H1 (cell line): ENCODE results near the gene PGF. TPM values are rescaled to one million over a fixed set of nuclear protein-coding genes. Genes with fewer than 3 reads are reported as not detected.

ENCODE experiments used
- ASH2L ChIP-seq: fragments of 200-600, 300-600 bp; sonication (generic); IDR thresholded peaks from one replicate; pipeline ENCODE4 v1.7.1; 2017; ENCODE audit warnings: low read length
- CBX5 ChIP-seq: fragments of 300-800, 300-1000 bp; sonication (generic); IDR thresholded peaks from 2 replicates; pipeline ENCODE4 v1.7.1; 2016; ENCODE audit warnings: antibody characterized with exemption, low read length, low read depth
- CREB1 ChIP-seq: IDR thresholded peaks from 2 replicates; pipeline ENCODE4 v1.6.1; 2012; ENCODE audit warnings: inconsistent platforms
- GABPA ChIP-seq: IDR thresholded peaks from 2 replicates; pipeline ENCODE4 v1.6.1; 2011; ENCODE audit warnings: mild to moderate bottlenecking, low read length, moderate library complexity, borderline replicate concordance; ENCODE audit not compliant: insufficient read depth
- JUND ChIP-seq: IDR thresholded peaks from 2 replicates; pipeline ENCODE4 v1.6.1; 2011; ENCODE audit warnings: mild to moderate bottlenecking, improper control_type of control experiment, low read length
- KDM1A ChIP-seq: fragments of 200-600, 300-600 bp; sonication (generic); IDR thresholded peaks from 2 replicates; pipeline ENCODE4 v1.7.1; 2016; ENCODE audit warnings: mild to moderate bottlenecking, low read length, borderline replicate concordance
- NRF1 ChIP-seq: IDR thresholded peaks from 2 replicates; pipeline ENCODE4 v1.6.1; 2011; ENCODE audit warnings: mild to moderate bottlenecking, low read depth, low read length, improper control_type of control experiment
- SRF ChIP-seq: IDR thresholded peaks from 2 replicates; pipeline ENCODE4 v1.6.1; 2011; ENCODE audit warnings: mild to moderate bottlenecking, low read depth, low read length, moderate library complexity
- SUZ12 ChIP-seq: fragments of 200-600 bp; sonication (generic); IDR thresholded peaks from 2 replicates; pipeline ENCODE4 v1.6.1; 2012; ENCODE audit warnings: mild to moderate bottlenecking, inconsistent platforms, low read length, moderate library complexity, mixed read lengths
- TAF1 ChIP-seq: IDR thresholded peaks from 2 replicates; pipeline ENCODE4 v1.6.1; 2011; ENCODE audit warnings: mild to moderate bottlenecking, low read depth, low read length
- TEAD4 ChIP-seq: IDR thresholded peaks from 2 replicates; pipeline ENCODE4 v1.6.1; 2012; ENCODE audit warnings: low read depth, low read length, inconsistent platforms, mixed read lengths
- polyA plus RNA-seq, 7 experiments: library from polyadenylated mRNA; depleted of rRNA in 3 of 7; stranded (reverse) in 5 of 7; unstranded in 2 of 7; fragments of >200 nt in 5 of 7; fragments of 200-250 nt in 2 of 7; gene quantifications; 1 replicate in 5 of 7; 2 replicates in 1 of 7; 4 replicates in 1 of 7; pipeline versions ENCODE4 v1.2.1 to v1.2.3, GENCODE V29; 2011 to 2013; ENCODE audit warnings: missing spikeins in 2 of 7, mixed read lengths in 2 of 7
- total RNA-seq: library from RNA; stranded (reverse); fragmentation: NEBNext Ultra II Directional; extraction: Animal tissue kit (Norgen Biotek cat#: 25700); gene quantifications from 2 replicates; pipeline ENCODE4 v1.2.1, GENCODE V29; 2021
- TF ChIP-seq, protein P1 (sequence below): fragments of 300-600 bp; sonication (generic); IDR thresholded peaks from 2 replicates; pipeline ENCODE4 v1.7.1; 2012; ENCODE audit warnings: low read length, moderate library complexity, mild to moderate bottlenecking, inconsistent platforms; ENCODE audit not compliant: insufficient replicate concordance
- TF ChIP-seq, protein P2 (sequence below): IDR thresholded peaks from 2 replicates; pipeline ENCODE4 v1.6.1; 2012; ENCODE audit warnings: inconsistent platforms

Gene PGF
- total and polyA plus RNA-seq, 2 of the 8 experiments (the other 6 are each of a cell fraction or from before 2014, with no cell fraction given), result 2.1 to 4.1 TPM

DNA sequence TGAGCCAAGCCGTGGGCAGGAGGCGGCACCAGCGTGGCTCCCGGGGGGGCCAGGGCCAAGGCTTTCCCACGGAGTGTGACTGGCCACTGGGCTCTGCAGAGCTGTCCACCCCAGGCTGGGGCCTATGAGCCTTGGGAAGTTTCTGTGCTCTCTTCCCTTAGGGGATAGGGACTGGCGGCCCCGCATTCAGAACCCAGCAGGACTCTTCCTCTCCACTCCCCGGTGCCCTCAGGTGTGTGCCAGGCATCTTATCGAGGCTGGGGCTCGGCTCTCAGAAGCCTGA is 29.6 kb upstream of the PGF start (continued):
- TF ChIP-seq, protein P1, sequence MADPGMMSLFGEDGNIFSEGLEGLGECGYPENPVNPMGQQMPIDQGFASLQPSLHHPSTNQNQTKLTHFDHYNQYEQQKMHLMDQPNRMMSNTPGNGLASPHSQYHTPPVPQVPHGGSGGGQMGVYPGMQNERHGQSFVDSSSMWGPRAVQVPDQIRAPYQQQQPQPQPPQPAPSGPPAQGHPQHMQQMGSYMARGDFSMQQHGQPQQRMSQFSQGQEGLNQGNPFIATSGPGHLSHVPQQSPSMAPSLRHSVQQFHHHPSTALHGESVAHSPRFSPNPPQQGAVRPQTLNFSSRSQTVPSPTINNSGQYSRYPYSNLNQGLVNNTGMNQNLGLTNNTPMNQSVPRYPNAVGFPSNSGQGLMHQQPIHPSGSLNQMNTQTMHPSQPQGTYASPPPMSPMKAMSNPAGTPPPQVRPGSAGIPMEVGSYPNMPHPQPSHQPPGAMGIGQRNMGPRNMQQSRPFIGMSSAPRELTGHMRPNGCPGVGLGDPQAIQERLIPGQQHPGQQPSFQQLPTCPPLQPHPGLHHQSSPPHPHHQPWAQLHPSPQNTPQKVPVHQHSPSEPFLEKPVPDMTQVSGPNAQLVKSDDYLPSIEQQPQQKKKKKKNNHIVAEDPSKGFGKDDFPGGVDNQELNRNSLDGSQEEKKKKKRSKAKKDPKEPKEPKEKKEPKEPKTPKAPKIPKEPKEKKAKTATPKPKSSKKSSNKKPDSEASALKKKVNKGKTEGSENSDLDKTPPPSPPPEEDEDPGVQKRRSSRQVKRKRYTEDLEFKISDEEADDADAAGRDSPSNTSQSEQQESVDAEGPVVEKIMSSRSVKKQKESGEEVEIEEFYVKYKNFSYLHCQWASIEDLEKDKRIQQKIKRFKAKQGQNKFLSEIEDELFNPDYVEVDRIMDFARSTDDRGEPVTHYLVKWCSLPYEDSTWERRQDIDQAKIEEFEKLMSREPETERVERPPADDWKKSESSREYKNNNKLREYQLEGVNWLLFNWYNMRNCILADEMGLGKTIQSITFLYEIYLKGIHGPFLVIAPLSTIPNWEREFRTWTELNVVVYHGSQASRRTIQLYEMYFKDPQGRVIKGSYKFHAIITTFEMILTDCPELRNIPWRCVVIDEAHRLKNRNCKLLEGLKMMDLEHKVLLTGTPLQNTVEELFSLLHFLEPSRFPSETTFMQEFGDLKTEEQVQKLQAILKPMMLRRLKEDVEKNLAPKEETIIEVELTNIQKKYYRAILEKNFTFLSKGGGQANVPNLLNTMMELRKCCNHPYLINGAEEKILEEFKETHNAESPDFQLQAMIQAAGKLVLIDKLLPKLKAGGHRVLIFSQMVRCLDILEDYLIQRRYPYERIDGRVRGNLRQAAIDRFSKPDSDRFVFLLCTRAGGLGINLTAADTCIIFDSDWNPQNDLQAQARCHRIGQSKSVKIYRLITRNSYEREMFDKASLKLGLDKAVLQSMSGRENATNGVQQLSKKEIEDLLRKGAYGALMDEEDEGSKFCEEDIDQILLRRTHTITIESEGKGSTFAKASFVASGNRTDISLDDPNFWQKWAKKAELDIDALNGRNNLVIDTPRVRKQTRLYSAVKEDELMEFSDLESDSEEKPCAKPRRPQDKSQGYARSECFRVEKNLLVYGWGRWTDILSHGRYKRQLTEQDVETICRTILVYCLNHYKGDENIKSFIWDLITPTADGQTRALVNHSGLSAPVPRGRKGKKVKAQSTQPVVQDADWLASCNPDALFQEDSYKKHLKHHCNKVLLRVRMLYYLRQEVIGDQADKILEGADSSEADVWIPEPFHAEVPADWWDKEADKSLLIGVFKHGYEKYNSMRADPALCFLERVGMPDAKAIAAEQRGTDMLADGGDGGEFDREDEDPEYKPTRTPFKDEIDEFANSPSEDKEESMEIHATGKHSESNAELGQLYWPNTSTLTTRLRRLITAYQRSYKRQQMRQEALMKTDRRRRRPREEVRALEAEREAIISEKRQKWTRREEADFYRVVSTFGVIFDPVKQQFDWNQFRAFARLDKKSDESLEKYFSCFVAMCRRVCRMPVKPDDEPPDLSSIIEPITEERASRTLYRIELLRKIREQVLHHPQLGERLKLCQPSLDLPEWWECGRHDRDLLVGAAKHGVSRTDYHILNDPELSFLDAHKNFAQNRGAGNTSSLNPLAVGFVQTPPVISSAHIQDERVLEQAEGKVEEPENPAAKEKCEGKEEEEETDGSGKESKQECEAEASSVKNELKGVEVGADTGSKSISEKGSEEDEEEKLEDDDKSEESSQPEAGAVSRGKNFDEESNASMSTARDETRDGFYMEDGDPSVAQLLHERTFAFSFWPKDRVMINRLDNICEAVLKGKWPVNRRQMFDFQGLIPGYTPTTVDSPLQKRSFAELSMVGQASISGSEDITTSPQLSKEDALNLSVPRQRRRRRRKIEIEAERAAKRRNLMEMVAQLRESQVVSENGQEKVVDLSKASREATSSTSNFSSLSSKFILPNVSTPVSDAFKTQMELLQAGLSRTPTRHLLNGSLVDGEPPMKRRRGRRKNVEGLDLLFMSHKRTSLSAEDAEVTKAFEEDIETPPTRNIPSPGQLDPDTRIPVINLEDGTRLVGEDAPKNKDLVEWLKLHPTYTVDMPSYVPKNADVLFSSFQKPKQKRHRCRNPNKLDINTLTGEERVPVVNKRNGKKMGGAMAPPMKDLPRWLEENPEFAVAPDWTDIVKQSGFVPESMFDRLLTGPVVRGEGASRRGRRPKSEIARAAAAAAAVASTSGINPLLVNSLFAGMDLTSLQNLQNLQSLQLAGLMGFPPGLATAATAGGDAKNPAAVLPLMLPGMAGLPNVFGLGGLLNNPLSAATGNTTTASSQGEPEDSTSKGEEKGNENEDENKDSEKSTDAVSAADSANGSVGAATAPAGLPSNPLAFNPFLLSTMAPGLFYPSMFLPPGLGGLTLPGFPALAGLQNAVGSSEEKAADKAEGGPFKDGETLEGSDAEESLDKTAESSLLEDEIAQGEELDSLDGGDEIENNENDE, result no peak
- TF ChIP-seq, protein P2, sequence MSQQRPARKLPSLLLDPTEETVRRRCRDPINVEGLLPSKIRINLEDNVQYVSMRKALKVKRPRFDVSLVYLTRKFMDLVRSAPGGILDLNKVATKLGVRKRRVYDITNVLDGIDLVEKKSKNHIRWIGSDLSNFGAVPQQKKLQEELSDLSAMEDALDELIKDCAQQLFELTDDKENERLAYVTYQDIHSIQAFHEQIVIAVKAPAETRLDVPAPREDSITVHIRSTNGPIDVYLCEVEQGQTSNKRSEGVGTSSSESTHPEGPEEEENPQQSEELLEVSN, result no peak
- no peak for TF ChIP-seq NRF1
- no peak for TF ChIP-seq KDM1A
- TF ChIP-seq ASH2L, result no peak
- no peak for TF ChIP-seq SRF
- no peak for TF ChIP-seq JUND
- no peak for TF ChIP-seq TEAD4
- TF ChIP-seq GABPA, result no peak
- no peak for TF ChIP-seq CREB1
- TF ChIP-seq CBX5, result no peak
- no peak for TF ChIP-seq SUZ12
- TF ChIP-seq TAF1, result no peak
